Calu3 (cell line): ENCODE measurements around the gene SMARCA4. TPM values are rescaled to one million over a fixed set of nuclear protein-coding genes. Genes with fewer than 3 reads are reported as not detected.
"Not testable (repeated sequence)": the region's sequence is repeated elsewhere in the genome, so short reads cannot be mapped to it uniquely, and the experiment has no call there.

Source experiments
- BruUV-seq: library from RNA; stranded (reverse); fragments of 400-500 nt; replicated peaks from 2 replicates; lab custom pipeline; 2021; lab: Mats Ljungman, UMichigan
- CTCF ChIA-PET: fragments of 300-600 bp; sonication (Branson Sonifier 250); formaldehyde crosslinking; loops from one replicate; lab custom pipeline; 2022; ENCODE audit warnings: antibody characterized with exemption; lab: Charles Lee
- DNase-seq: peaks from one replicate; pipeline ENCODE4 v3.0.0; 2022
- H3K27ac Mint-ChIP-seq: one replicate; pipeline ENCODE4 v1.8.0; 2022; ENCODE audit warnings: mixed read lengths; ENCODE audit not compliant: unreplicated experiment
- H3K27me3 Mint-ChIP-seq: one replicate; pipeline ENCODE4 v1.8.0; 2022; ENCODE audit warnings: mixed read lengths; ENCODE audit not compliant: unreplicated experiment
- H3K36me3 Mint-ChIP-seq: one replicate; pipeline ENCODE4 v1.8.0; 2022; ENCODE audit warnings: mild to moderate bottlenecking, moderate library complexity, mixed read lengths; ENCODE audit not compliant: insufficient read depth, unreplicated experiment
- H3K4me1 Mint-ChIP-seq: one replicate; pipeline ENCODE4 v1.8.0; 2022; ENCODE audit warnings: mild to moderate bottlenecking, low read depth, mixed read lengths; ENCODE audit not compliant: unreplicated experiment
- H3K4me3 Mint-ChIP-seq: one replicate; pipeline ENCODE4 v1.8.0; 2022; ENCODE audit warnings: mild to moderate bottlenecking, low read depth, moderate library complexity, mixed read lengths; ENCODE audit not compliant: unreplicated experiment
- H3K9me3 Mint-ChIP-seq: one replicate; pipeline ENCODE4 v1.8.0; 2022; ENCODE audit warnings: low read depth, mixed read lengths; ENCODE audit not compliant: unreplicated experiment
- intact Hi-C: fragments of 100-400 bp; cut with micrococcal nuclease; formaldehyde crosslinking; loops from one replicate; pipeline ENCODE4 v1.10.0; 2022; ENCODE audit not compliant: unreplicated experiment
- total RNA-seq: library from RNA; stranded (reverse); gene quantifications from 2 replicates; pipeline ENCODE4 v1.2.3, GENCODE V29; 2022
- TF ChIP-seq, protein P1 (sequence below): fragments of 200-600 bp; IDR thresholded peaks from one replicate; pipeline ENCODE4 v1.8.0; 2022; ENCODE audit warnings: antibody characterized with exemption; ENCODE audit not compliant: unreplicated experiment

SMARCA4 gene
- total RNA-seq, 1 experiment from 2014 or later, result 116 TPM

DNA sequence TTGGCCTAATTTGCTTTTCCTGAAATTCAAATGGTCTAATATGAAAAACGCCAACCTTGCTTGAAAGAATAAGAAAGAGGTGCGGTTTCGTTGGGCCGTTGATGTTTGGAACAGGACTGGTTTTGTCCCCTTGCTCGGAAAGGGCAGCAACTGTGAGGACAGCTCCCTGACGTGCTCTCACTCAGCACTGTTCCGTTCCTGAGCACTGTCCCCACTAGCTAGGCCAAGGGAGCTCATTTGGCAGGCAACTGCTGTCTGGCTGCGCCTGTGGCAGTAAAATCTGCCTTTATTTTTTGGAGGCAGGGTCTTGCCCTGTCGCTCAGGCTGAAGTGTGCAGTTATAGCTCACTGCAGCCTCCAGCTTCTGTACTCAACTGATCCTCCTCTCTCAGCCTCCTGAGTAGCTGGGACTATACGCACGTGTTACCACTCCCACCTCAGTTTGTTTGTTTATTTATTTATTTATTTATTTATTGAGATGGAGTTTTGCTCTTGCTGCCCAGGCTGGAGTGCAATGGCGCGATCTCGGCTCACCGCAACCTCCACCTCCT is 132.9 kb downstream of the SMARCA4 start:
- DNase-seq, result no peak
- peak overlapping the region; percentile 91 for H3K27ac Mint-ChIP-seq
- H3K27me3 Mint-ChIP-seq, result no peaks in the 10 kb centered on the region
- peak overlapping the region; percentile 84 for H3K4me3 Mint-ChIP-seq
- TF ChIP-seq, protein P1, sequence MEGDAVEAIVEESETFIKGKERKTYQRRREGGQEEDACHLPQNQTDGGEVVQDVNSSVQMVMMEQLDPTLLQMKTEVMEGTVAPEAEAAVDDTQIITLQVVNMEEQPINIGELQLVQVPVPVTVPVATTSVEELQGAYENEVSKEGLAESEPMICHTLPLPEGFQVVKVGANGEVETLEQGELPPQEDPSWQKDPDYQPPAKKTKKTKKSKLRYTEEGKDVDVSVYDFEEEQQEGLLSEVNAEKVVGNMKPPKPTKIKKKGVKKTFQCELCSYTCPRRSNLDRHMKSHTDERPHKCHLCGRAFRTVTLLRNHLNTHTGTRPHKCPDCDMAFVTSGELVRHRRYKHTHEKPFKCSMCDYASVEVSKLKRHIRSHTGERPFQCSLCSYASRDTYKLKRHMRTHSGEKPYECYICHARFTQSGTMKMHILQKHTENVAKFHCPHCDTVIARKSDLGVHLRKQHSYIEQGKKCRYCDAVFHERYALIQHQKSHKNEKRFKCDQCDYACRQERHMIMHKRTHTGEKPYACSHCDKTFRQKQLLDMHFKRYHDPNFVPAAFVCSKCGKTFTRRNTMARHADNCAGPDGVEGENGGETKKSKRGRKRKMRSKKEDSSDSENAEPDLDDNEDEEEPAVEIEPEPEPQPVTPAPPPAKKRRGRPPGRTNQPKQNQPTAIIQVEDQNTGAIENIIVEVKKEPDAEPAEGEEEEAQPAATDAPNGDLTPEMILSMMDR, result no peak
- intact Hi-C loops, result no loop called here
- peaks cover 97% of the 10 kb centered on the region for H3K36me3 Mint-ChIP-seq
- CTCF ChIA-PET, result no interaction called here
- no peaks in the 10 kb centered on the region for H3K9me3 Mint-ChIP-seq
- peaks cover 9% of the 10 kb centered on the region for H3K4me1 Mint-ChIP-seq
- no TSS peak for BruUV-seq

DNA sequence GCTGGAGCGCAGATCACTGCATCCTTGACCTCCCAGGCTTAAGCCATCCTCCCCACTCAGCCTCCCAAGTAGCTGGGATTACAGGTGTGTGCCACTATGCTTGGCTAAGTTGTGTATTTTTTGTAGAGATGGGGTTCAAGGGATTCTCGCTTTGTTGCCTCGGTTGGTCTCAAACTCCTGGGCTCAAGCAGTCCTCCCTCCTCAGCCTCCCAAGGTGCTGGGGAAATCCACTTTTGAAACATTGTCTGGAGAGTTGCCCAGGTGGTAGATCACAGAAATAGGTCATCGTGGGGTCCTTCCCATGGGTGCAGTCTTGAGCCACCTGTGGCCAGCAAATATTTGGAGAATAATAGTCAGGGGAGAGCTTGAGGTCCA is 133.7 kb downstream of the SMARCA4 start:
- H3K27ac Mint-ChIP-seq, result peak overlapping the region; percentile 99
- CTCF ChIA-PET, result interaction anchor here (0.6 to 1.0 kb wide), 3 partner anchors 10 to 44 kb away, joined by 3 read pairs; no protein-coding TSS in a partner anchor

DNA sequence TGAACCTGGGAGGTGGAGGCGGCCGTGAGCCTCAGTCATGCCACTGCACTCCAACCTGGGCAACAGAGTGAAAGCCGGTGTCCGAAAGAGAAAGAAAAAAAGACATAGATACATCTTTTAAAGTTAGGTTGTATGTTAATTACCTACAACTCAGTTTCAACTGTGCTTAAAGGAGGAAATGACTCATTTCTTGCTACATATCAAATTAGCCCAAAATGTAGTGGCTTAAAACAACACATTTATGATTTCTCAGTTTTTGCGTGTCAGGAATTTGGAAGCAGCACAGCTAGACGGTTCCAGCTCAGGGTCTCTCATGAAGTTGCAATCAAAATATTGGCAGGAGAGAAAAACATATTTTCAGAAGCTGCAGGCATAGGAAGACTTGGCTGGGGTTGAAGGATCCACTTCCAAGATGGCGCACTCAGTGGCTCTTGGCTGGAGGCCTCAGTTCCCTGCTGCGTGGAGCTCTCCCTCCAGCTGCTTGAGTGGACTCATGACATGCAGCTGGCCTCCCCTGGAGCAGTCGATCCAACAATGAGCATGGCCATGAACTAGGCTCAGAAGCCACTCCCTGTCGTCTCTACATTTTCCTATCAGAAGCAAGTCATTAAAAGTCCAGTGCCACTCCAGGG is 135.5 kb downstream of the SMARCA4 start:
- Mint-ChIP-seq H3K27ac (peak overlapping the region; percentile 99), H3K9me3 (no peaks in the 10 kb centered on the region), H3K36me3 (peaks cover 95% of the 10 kb centered on the region), H3K27me3 (no peaks in the 10 kb centered on the region), H3K4me1 (peaks cover 15% of the 10 kb centered on the region), H3K4me3 (peak overlapping the region; percentile 84)
- TF ChIP-seq, protein P1, result no peak
- CTCF ChIA-PET, result no interaction called here
- intact Hi-C loops, result no loop called here
- BruUV-seq, result no TSS peak
- DNase-seq, result no peak

More for the DNA sequence above, 133.7 kb downstream of the SMARCA4 start:
- peak overlapping the region; percentile 84 for H3K4me3 Mint-ChIP-seq
- intact Hi-C loops, result no loop called here
- TSS peak; percentile 87 for BruUV-seq
- no peak for DNase-seq
- no peaks in the 10 kb centered on the region for H3K27me3 Mint-ChIP-seq
- TF ChIP-seq, protein P1, result no peak
- H3K36me3 Mint-ChIP-seq, result peaks cover 97% of the 10 kb centered on the region
- no peaks in the 10 kb centered on the region for H3K9me3 Mint-ChIP-seq
- peaks cover 9% of the 10 kb centered on the region for H3K4me1 Mint-ChIP-seq

DNA sequence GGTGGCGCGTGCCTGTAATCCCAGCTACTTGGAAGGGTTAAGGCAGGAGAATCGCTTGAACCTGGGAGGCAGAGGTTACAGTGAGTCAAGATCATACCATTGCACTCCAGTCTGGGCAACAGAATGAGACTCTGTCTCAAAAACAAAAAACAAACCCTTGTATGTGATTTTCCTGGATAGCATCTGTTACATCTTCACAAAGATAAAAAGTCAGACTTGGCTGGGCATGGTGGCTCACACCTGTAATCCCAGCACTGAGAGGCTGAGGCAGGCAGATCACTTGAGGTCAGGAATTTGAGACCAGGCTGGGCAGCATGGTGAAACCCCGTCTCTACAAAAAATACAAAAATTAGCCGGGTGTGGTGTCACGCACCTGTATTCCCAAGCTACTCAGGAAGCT is 136.5 kb downstream of the SMARCA4 start:
- H3K27me3 Mint-ChIP-seq, DNase-seq, H3K9me3 Mint-ChIP-seq, BruUV-seq, intact Hi-C loops, H3K4me3 Mint-ChIP-seq, H3K27ac Mint-ChIP-seq: not testable (repeated sequence)
- Mint-ChIP-seq H3K36me3 (peaks cover 91% of the 10 kb centered on the region), H3K4me1 (peaks cover 15% of the 10 kb centered on the region)
- CTCF ChIA-PET, result interaction anchor here (0.6 kb wide), 1 partner anchor 222 kb away, joined by 3 read pairs; no protein-coding TSS in a partner anchor

DNA sequence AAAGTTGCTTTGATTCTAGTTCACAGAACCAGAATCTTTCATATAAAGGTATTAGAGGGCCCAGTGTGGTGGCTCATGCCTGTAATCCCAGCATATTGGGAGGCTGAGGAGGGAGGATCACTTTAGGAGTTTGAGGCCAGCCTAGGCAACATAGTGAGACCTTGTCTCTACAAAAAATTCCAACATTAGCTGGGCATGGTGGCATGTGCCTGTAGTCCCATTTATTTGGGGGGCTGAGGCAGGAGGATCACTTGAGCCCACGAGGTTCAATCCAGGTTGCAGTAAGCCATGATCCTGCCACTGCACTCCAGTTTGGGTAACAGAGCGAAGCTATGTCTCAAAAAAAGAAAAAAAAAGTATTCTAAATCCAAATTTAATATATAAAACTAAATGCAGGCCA is 137.5 kb downstream of the SMARCA4 start:
- intact Hi-C loops, result no loop called here
- CTCF ChIA-PET, result no interaction called here

More for the DNA sequence above, 137.5 kb downstream of the SMARCA4 start:
- Mint-ChIP-seq H3K27me3 (no peaks in the 10 kb centered on the region), H3K9me3 (no peaks in the 10 kb centered on the region), H3K4me1 (peaks cover 15% of the 10 kb centered on the region), H3K4me3 (no peak overlapping the region), H3K36me3 (peaks cover 91% of the 10 kb centered on the region), H3K27ac (no peak overlapping the region)
- no peak for DNase-seq
- TF ChIP-seq, protein P1, result no peak
- BruUV-seq, result no TSS peak
